SU-DHL-6 (cell line): ENCODE measurements around the gene PLXDC2.
"Not testable (repeated sequence)": the region's sequence is repeated elsewhere in the genome, so short reads cannot be mapped to it uniquely, and the experiment has no call there.

ENCODE experiments used
- CTCF ChIP-seq: fragments of 200-600 bp; sonication (generic); IDR thresholded peaks from one replicate; pipeline ENCODE4 v1.5.1; 2017; ENCODE audit warnings: antibody characterized with exemption, mild to moderate bottlenecking, low read length, moderate library complexity; ENCODE audit not compliant: insufficient read depth, poor library complexity, severe bottlenecking
- EZH2phosphoT487 ChIP-seq: fragments of 200-600 bp; sonication (generic), shearing (Covaris generic); conservative IDR thresholded peaks from 2 replicates; pipeline ENCODE4 v1.6.1; 2018; ENCODE audit warnings: mild to moderate bottlenecking, antibody characterized with exemption, low read length, moderate library complexity, mixed read lengths

GRCh38 chr10:20002026-20002425 lies 185.8 kb downstream of the PLXDC2 start:
- not testable (repeated sequence) for TF ChIP-seq CTCF, EZH2phosphoT487
